ENCODE results near the gene SLC16A7. TPM values are rescaled to one million over a fixed set of nuclear protein-coding genes. Genes with fewer than 3 reads are reported as not detected.

The SLC16A7 gene
- total and polyA plus RNA-seq, 12 donors, result 3.5 to 103 (median 63.0) TPM

- no peak overlapping the region for H3K4me3 ChIP-seq
- no peaks in the 10 kb centered on the region for H3K27me3 ChIP-seq
- intact Hi-C loops (cut with DNase I), result no loop called here
- H3K4me1 ChIP-seq (replicated peaks in 1 of 2), result peaks cover 0 to 6% of the 10 kb centered on the region in 2 donors
- no peak for TF ChIP-seq POLR2A (IDR thresholded peaks at IDR 0.05)
- no peak for TF ChIP-seq CTCF (IDR thresholded peaks at IDR 0.05)
- H3K9me3 ChIP-seq (replicated peaks in 1 of 3), result no peaks in the 10 kb centered on the region
- DNase-seq, result no peak
- no peaks in the 10 kb centered on the region for H3K36me3 ChIP-seq (replicated peaks in 1 of 2)
- no peak overlapping the region for H3K27ac ChIP-seq
These were observed 31.8 kb downstream of the SLC16A7 start for GRCh38 chr12:59627582-59627981.

- no peaks in the 10 kb centered on the region for H3K9me3 ChIP-seq (replicated peaks in 1 of 3)
- H3K27ac ChIP-seq, result no peak overlapping the region
- no peaks in the 10 kb centered on the region for H3K27me3 ChIP-seq
- intact Hi-C loops (cut with DNase I), result no loop called here
- H3K4me3 ChIP-seq, result no peak overlapping the region
- no peak for DNase-seq
- no peak for TF ChIP-seq POLR2A (IDR thresholded peaks at IDR 0.05)
- no peak for TF ChIP-seq CTCF (IDR thresholded peaks at IDR 0.05)
- H3K36me3 ChIP-seq (replicated peaks in 1 of 2), result no peaks in the 10 kb centered on the region
- WGBS, 4 donors, result 93 to 97% (median 97%) methylated on average over 3 of the region's 3 CpGs
- H3K4me1 ChIP-seq (replicated peaks in 1 of 2), result peaks cover 0 to 6% of the 10 kb centered on the region in 2 donors
These were observed 34.1 kb downstream of the SLC16A7 start for GRCh38 chr12:59629890-59630289.

GRCh38 chr12:59632408-59632807 is 36.6 kb downstream of the SLC16A7 start:
- Histone ChIP-seq H3K27me3 (no peaks in the 10 kb centered on the region), H3K36me3 (replicated peaks in 1 of 2) (no peaks in the 10 kb centered on the region), H3K4me1 (replicated peaks in 1 of 2) (peaks cover 0 to 6% of the 10 kb centered on the region in 2 donors), H3K27ac (no peak overlapping the region), H3K9me3 (replicated peaks in 1 of 3) (no peaks in the 10 kb centered on the region), H3K4me3 (no peak overlapping the region)
- DNase-seq, result peak in 5 of 7 donors; percentile 47 to 71 (median 56)
- intact Hi-C loops (cut with DNase I), result no loop called here
- WGBS, 4 donors, result 53 to 77% (median 66%) methylated on average over 1 of the region's 1 CpG
- TF ChIP-seq CTCF (IDR thresholded peaks at IDR 0.05) (no peak), POLR2A (IDR thresholded peaks at IDR 0.05) (no peak)

GRCh38 chr12:59634254-59634653 is 38.4 kb downstream of the SLC16A7 start:
- Histone ChIP-seq H3K27me3 (no peaks in the 10 kb centered on the region), H3K4me1 (replicated peaks in 1 of 2) (peaks cover 0 to 6% of the 10 kb centered on the region in 2 donors), H3K9me3 (replicated peaks in 1 of 3) (no peaks in the 10 kb centered on the region), H3K4me3 (no peak overlapping the region), H3K27ac (no peak overlapping the region), H3K36me3 (replicated peaks in 1 of 2) (no peaks in the 10 kb centered on the region)
- DNase-seq, result no peak
- no peak for TF ChIP-seq POLR2A (IDR thresholded peaks at IDR 0.05)
- no peak for TF ChIP-seq CTCF (IDR thresholded peaks at IDR 0.05)
- intact Hi-C loops (cut with DNase I), result no loop called here
- 94 to 97% (median 96%) methylated on average over 1 of the region's 1 CpG for WGBS, 4 donors
